ENCODE results near the gene UBE3D.

UBE3D gene

DNA sequence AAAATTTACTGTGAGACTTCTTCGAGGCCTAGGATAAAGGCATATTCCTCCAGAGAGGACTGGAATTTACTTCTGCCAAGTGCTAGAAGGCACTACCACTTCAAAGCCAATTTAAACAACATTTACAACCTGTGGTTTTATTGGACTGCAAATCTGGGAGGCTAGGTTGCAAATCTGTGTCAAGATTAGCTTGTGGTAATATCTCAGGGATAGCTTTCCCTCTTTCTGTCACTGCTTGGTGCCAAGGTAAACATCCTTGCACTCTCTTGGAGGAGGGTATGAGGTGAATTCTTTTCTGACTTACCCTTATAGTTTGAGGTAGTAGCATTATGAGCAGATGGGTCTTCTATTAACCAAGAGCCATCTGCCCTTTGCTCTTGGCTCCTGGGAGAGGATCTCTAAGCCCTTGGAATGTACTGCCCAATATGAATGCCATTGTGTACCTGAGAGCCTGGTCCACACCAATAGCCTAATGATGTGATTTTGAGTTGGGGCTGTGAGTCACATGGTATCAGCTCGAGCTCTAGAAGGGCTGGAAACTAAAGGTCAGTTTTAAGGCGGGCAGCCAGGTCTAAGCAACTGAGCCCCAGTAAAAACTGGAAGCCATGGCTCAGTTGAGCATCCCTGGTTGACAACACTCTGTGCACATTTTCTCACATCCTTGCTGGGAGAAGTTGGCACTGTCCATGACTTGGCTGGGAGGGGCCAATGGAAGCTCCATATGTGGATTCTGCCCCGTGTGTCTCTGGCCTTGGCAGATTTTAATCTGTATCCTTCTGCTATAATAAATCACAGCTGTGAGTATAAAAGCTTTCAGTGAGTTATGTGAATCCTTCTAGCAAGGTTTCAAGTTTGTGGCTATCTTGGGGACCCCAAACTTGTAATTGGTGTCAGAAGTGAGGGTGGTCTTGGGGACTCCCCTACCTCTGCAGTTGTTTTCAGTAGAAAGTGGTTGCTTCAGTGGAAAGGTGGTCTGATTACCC is 188.1 kb downstream of the UBE3D start (continued):
- TF ChIP-seq ZSCAN16 (tag by site-specific recombination; IDR thresholded peaks at IDR 0.05) (peak; percentile 72), ZBTB1 (tag by site-specific recombination; IDR thresholded peaks at IDR 0.05) (no peak), ZNF837 (tag by site-specific recombination; IDR thresholded peaks at IDR 0.05) (no peak), ZBTB6 (tag by site-specific recombination; IDR thresholded peaks at IDR 0.05) (no peak), TRIM28 (IDR thresholded peaks at IDR 0.05; ENCODE audit: borderline replicate concordance, low read length) (no peak), ZNF610 (tag by site-specific recombination; IDR thresholded peaks at IDR 0.05; ENCODE audit: borderline replicate concordance) (peak; percentile 83), ZNF138 (tag by site-specific recombination; IDR thresholded peaks at IDR 0.05; ENCODE audit: borderline replicate concordance) (no peak), ZNF350 (tag by site-specific recombination; IDR thresholded peaks at IDR 0.05) (0 out of 2 replicates have a peak, but pooled peaks have one; percentile 12), ZNF549 (tag by site-specific recombination; IDR thresholded peaks at IDR 0.05) (no peak), ZNF768 (tag by site-specific recombination; IDR thresholded peaks at IDR 0.05) (no peak), ZNF776 (tag by site-specific recombination; IDR thresholded peaks at IDR 0.05; ENCODE audit: borderline replicate concordance) (no peak), ZNF843 (tag by site-specific recombination; IDR thresholded peaks at IDR 0.05) (peak; percentile 99), ZNF24 (tag by site-specific recombination; IDR thresholded peaks at IDR 0.05) (no peak), ZNF221 (tag by site-specific recombination; IDR thresholded peaks at IDR 0.05; ENCODE audit: borderline replicate concordance) (no peak), ZNF311 (tag by site-specific recombination; IDR thresholded peaks at IDR 0.05; ENCODE audit: borderline replicate concordance) (no peak), BCL11A (tag by site-specific recombination; IDR thresholded peaks at IDR 0.05; ENCODE audit: low read depth) (peak; percentile 83), SCRT1 (tag by site-specific recombination; IDR thresholded peaks at IDR 0.05; ENCODE audit: borderline replicate concordance) (peak; percentile 83), RBAK (tag by site-specific recombination; IDR thresholded peaks at IDR 0.05) (no peak), GLIS2 (tag by site-specific recombination; IDR thresholded peaks at IDR 0.05) (no peak), WT1 (tag by site-specific recombination; IDR thresholded peaks at IDR 0.05) (peak; percentile 99), BCL6B (tag by site-specific recombination; IDR thresholded peaks at IDR 0.05) (peak; percentile 79), ZNF529 (tag by site-specific recombination; IDR thresholded peaks at IDR 0.05; ENCODE audit: insufficient replicate concordance) (no peak), ZNF777 (tag by site-specific recombination; IDR thresholded peaks at IDR 0.05; ENCODE audit: borderline replicate concordance) (no peak), ZNF133 (tag by site-specific recombination; IDR thresholded peaks at IDR 0.05) (no peak)
- TF ChIP-seq, protein P1, sequence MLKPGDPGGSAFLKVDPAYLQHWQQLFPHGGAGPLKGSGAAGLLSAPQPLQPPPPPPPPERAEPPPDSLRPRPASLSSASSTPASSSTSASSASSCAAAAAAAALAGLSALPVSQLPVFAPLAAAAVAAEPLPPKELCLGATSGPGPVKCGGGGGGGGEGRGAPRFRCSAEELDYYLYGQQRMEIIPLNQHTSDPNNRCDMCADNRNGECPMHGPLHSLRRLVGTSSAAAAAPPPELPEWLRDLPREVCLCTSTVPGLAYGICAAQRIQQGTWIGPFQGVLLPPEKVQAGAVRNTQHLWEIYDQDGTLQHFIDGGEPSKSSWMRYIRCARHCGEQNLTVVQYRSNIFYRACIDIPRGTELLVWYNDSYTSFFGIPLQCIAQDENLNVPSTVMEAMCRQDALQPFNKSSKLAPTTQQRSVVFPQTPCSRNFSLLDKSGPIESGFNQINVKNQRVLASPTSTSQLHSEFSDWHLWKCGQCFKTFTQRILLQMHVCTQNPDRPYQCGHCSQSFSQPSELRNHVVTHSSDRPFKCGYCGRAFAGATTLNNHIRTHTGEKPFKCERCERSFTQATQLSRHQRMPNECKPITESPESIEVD (tag by site-specific recombination; IDR thresholded peaks at IDR 0.05) = peak; percentile 97
- TF ChIP-seq, protein P2, sequence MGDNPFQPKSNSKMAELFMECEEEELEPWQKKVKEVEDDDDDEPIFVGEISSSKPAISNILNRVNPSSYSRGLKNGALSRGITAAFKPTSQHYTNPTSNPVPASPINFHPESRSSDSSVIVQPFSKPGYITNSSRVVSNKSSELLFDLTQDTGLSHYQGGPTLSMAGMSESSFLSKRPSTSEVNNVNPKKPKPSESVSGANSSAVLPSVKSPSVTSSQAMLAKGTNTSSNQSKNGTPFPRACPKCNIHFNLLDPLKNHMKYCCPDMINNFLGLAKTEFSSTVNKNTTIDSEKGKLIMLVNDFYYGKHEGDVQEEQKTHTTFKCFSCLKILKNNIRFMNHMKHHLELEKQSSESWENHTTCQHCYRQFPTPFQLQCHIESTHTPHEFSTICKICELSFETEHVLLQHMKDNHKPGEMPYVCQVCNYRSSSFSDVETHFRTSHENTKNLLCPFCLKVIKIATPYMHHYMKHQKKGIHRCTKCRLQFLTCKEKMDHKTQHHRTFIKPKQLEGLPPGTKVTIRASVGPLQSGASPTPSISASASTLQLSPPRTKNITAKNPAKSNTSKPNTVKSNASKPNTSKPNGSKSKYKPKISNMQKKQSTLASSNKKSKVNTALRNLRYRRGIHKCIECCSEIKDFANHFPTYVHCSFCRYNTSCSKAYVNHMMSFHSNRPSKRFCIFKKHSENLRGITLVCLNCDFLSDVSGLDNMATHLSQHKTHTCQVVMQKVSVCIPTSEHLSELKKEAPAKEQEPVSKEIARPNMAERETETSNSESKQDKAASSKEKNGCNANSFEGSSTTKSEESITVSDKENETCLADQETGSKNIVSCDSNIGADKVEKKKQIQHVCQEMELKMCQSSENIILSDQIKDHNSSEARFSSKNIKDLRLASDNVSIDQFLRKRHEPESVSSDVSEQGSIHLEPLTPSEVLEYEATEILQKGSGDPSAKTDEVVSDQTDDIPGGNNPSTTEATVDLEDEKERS (tag by site-specific recombination; IDR thresholded peaks at IDR 0.05) = no peak
- TF ChIP-seq, protein P3, sequence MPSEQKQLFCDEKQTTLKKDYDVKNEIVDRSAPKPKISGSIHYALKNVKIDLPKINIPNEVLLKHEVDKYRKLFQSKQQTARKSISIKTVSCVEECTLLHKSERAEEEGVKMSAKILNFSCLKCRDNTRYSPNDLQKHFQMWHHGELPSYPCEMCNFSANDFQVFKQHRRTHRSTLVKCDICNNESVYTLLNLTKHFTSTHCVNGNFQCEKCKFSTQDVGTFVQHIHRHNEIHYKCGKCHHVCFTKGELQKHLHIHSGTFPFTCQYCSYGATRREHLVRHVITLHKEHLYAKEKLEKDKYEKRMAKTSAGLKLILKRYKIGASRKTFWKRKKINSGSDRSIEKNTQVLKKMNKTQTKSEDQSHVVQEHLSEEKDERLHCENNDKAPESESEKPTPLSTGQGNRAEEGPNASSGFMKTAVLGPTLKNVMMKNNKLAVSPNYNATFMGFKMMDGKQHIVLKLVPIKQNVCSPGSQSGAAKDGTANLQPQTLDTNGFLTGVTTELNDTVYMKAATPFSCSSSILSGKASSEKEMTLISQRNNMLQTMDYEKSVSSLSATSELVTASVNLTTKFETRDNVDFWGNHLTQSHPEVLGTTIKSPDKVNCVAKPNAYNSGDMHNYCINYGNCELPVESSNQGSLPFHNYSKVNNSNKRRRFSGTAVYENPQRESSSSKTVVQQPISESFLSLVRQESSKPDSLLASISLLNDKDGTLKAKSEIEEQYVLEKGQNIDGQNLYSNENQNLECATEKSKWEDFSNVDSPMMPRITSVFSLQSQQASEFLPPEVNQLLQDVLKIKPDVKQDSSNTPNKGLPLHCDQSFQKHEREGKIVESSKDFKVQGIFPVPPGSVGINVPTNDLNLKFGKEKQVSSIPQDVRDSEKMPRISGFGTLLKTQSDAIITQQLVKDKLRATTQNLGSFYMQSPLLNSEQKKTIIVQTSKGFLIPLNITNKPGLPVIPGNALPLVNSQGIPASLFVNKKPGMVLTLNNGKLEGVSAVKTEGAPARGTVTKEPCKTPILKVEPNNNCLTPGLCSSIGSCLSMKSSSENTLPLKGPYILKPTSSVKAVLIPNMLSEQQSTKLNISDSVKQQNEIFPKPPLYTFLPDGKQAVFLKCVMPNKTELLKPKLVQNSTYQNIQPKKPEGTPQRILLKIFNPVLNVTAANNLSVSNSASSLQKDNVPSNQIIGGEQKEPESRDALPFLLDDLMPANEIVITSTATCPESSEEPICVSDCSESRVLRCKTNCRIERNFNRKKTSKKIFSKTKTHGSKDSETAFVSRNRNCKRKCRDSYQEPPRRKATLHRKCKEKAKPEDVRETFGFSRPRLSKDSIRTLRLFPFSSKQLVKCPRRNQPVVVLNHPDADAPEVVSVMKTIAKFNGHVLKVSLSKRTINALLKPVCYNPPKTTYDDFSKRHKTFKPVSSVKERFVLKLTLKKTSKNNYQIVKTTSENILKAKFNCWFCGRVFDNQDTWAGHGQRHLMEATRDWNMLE (tag by site-specific recombination; conservative IDR thresholded peaks at IDR 0.05; ENCODE audit: low read depth) = 0 out of 2 replicates have a peak, but pooled peaks have one; percentile 31

All from HEK293 (cell line).